H9 (cell line): ENCODE data around the gene LENG1. TPM values are rescaled to one million over a fixed set of nuclear protein-coding genes. Genes with fewer than 3 reads are reported as not detected.

ENCODE experiments used
- DNase-seq: peaks from one replicate; pipeline ENCODE4 v3.0.0-alpha.2; 2017
- H2AFZ ChIP-seq: one replicate; pipeline ENCODE4 v1.6.1; 2013; ENCODE audit warnings: mild to moderate bottlenecking, low read length, control low read depth, moderate library complexity
- H2AK5ac ChIP-seq: 2 replicates; pipeline ENCODE4 v1.6.1; 2013; ENCODE audit warnings: low read length, control low read depth, mixed read lengths; ENCODE audit not compliant: insufficient read length
- H2BK120ac ChIP-seq: one replicate; pipeline ENCODE4 v1.6.1; 2013; ENCODE audit warnings: low read depth, mild to moderate bottlenecking, low read length, control low read depth, inconsistent platforms; ENCODE audit not compliant: poor library complexity, severe bottlenecking
- H2BK12ac ChIP-seq: 2 replicates; pipeline ENCODE4 v1.6.1; 2013; ENCODE audit warnings: low read length, control low read depth, mixed read lengths, low read depth; ENCODE audit not compliant: insufficient read length
- H2BK15ac ChIP-seq: 2 replicates; pipeline ENCODE4 v1.6.1; 2013; ENCODE audit warnings: low read depth, low read length, control low read depth
- H2BK20ac ChIP-seq: one replicate; pipeline ENCODE4 v1.6.1; 2013; ENCODE audit warnings: low read depth, mild to moderate bottlenecking, low read length, control low read depth, inconsistent platforms; ENCODE audit not compliant: poor library complexity, severe bottlenecking
- H2BK5ac ChIP-seq: 2 replicates; pipeline ENCODE4 v1.6.1; 2013; ENCODE audit warnings: low read length, control low read depth, mixed read lengths; ENCODE audit not compliant: insufficient read length
- H3K14ac ChIP-seq: 2 replicates; pipeline ENCODE4 v1.6.1; 2013; ENCODE audit warnings: low read length, control low read depth; ENCODE audit not compliant: insufficient read depth
- H3K18ac ChIP-seq: 2 replicates; pipeline ENCODE4 v1.6.1; 2013; ENCODE audit warnings: low read depth, mild to moderate bottlenecking, mixed read lengths, low read length, control low read depth; ENCODE audit not compliant: insufficient read length
- H3K23ac ChIP-seq: 2 replicates; pipeline ENCODE4 v1.6.1; 2013; ENCODE audit warnings: low read length, control low read depth, mixed read lengths, low read depth; ENCODE audit not compliant: insufficient read length
- H3K23me2 ChIP-seq: 2 replicates; pipeline ENCODE4 v1.6.1; 2013; ENCODE audit warnings: low read depth, mild to moderate bottlenecking, mixed read lengths, low read length, control low read depth; ENCODE audit not compliant: insufficient read length, poor library complexity, severe bottlenecking
- H3K27ac ChIP-seq: 2 replicates; pipeline ENCODE4 v1.5.1; 2013; ENCODE audit warnings: low read length, control low read depth, mixed read lengths, low read depth; ENCODE audit not compliant: insufficient read length
- H3K27me3 ChIP-seq: 2 replicates; pipeline ENCODE4 v1.6.1; 2013; ENCODE audit warnings: low read length, control low read depth, inconsistent platforms; ENCODE audit not compliant: insufficient read depth
- H3K4ac ChIP-seq: 2 replicates; pipeline ENCODE4 v1.6.1; 2013; ENCODE audit warnings: low read depth, mild to moderate bottlenecking, control low read depth, inconsistent platforms, low read length, moderate library complexity
- H3K4me1 ChIP-seq: 2 replicates; pipeline ENCODE4 v1.6.1; 2013; ENCODE audit warnings: low read length, control low read depth, inconsistent platforms; ENCODE audit not compliant: insufficient read depth
- H3K4me2 ChIP-seq: 2 replicates; pipeline ENCODE4 v1.6.1; 2013; ENCODE audit warnings: low read length, control low read depth, mixed read lengths; ENCODE audit not compliant: insufficient read length, insufficient read depth
- H3K56ac ChIP-seq: 2 replicates; pipeline ENCODE4 v1.6.1; 2013; ENCODE audit warnings: low read depth, mild to moderate bottlenecking, mixed read lengths, low read length, control low read depth; ENCODE audit not compliant: insufficient read length
- H3K79me1 ChIP-seq: 2 replicates; pipeline ENCODE4 v1.6.1; 2013; ENCODE audit warnings: low read depth, mild to moderate bottlenecking, moderate library complexity, low read length, control low read depth, inconsistent platforms; ENCODE audit not compliant: insufficient read depth, poor library complexity, severe bottlenecking
- H3K79me2 ChIP-seq: 2 replicates; pipeline ENCODE4 v1.6.1; 2013; ENCODE audit warnings: low read length, control low read depth, inconsistent platforms; ENCODE audit not compliant: insufficient read depth
- H3K9ac ChIP-seq: 2 replicates; pipeline ENCODE4 v1.6.1; 2013; ENCODE audit warnings: low read length, control low read depth, mixed read lengths; ENCODE audit not compliant: insufficient read length; ENCODE audit errors: extremely low read depth
- H3K9me3 ChIP-seq: one replicate; pipeline ENCODE4 v1.6.1; 2013; ENCODE audit warnings: low read depth, low read length, inconsistent platforms; ENCODE audit not compliant: control insufficient read depth
- H3T11ph ChIP-seq: one replicate; pipeline ENCODE4 v1.6.1; 2013; ENCODE audit warnings: mild to moderate bottlenecking, low read length, control low read depth, inconsistent platforms
- H4K20me1 ChIP-seq: one replicate; pipeline ENCODE4 v1.6.1; 2013; ENCODE audit not compliant: control insufficient read depth, insufficient read length, insufficient read depth
- H4K5ac ChIP-seq: 2 replicates; pipeline ENCODE4 v1.6.1; 2013; ENCODE audit warnings: low read depth, mild to moderate bottlenecking, mixed read lengths, low read length, control low read depth; ENCODE audit not compliant: insufficient read length
- H4K8ac ChIP-seq: replicated peaks from 2 replicates; pipeline ENCODE4 v1.6.1; 2013; ENCODE audit warnings: low read length, control low read depth, mixed read lengths, low read depth; ENCODE audit not compliant: insufficient read length
- H4K91ac ChIP-seq: 2 replicates; pipeline ENCODE4 v1.6.1; 2013; ENCODE audit warnings: low read depth, mild to moderate bottlenecking, moderate library complexity, mixed read lengths, low read length, control low read depth; ENCODE audit not compliant: insufficient read length
- H3K27ac Mint-ChIP-seq, 3 experiments: 2 replicates in 2 of 3; 3 replicates in 1 of 3; pipeline ENCODE4 v1.8.0; 2020 to 2021; ENCODE audit warnings: mixed read lengths in 3 of 3, mild to moderate bottlenecking in 1 of 3, moderate library complexity in 1 of 3
- H3K27me3 Mint-ChIP-seq: 2 replicates; pipeline ENCODE4 v1.8.0; 2021; ENCODE audit warnings: low read depth, mild to moderate bottlenecking, moderate library complexity, mixed read lengths
- H3K36me3 Mint-ChIP-seq, 3 experiments: 2 replicates in 2 of 3; 3 replicates in 1 of 3; pipeline ENCODE4 v1.8.0; 2020 to 2021; ENCODE audit warnings: low read depth in 3 of 3, mixed read lengths in 3 of 3; ENCODE audit not compliant: insufficient read depth in 1 of 3
- H3K4me1 Mint-ChIP-seq, 2 experiments: 2 replicates each; pipeline ENCODE4 v1.8.0; 2020; ENCODE audit warnings: mixed read lengths in 2 of 2
- H3K4me3 Mint-ChIP-seq, 2 experiments: 2 replicates in 1 of 2; 3 replicates in 1 of 2; pipeline ENCODE4 v1.8.0; 2020 to 2021; ENCODE audit warnings: mild to moderate bottlenecking in 2 of 2, mixed read lengths in 2 of 2, moderate library complexity in 1 of 2
- H3K9me3 Mint-ChIP-seq, 2 experiments: 2 replicates in 1 of 2; 3 replicates in 1 of 2; pipeline ENCODE4 v1.8.0; 2020; ENCODE audit warnings: mild to moderate bottlenecking in 2 of 2, mixed read lengths in 2 of 2, moderate library complexity in 1 of 2
- CTCF ChIP-seq: fragments of 200-600 bp; sonication (generic); conservative IDR thresholded peaks from 3 replicates; pipeline ENCODE4 v1.8.0; 2021; ENCODE audit warnings: antibody characterized with exemption, mild to moderate bottlenecking
- whole genome bisulfite sequencing: extraction: QIAGEN DNeasy Blood & Tissue Kit; methylation state at CpG from one replicate; pipeline ENCODE4 v1.1.7; 2013; ENCODE audit warnings: missing lambda C conversion rate, low lambda C conversion rate, mixed read lengths; ENCODE audit not compliant: insufficient read length; ENCODE audit errors: extremely low coverage; 5-methylcytosine and 5-hydroxymethylcytosine counted together
- total RNA-seq: library from RNA; stranded (reverse); gene quantifications from 2 replicates; pipeline ENCODE4 v1.2.1, GENCODE V29; 2021

Gene LENG1
- total RNA-seq, 1 experiment from 2014 or later = 7.1 TPM

GRCh38 chr19:54106716-54107115, 52.8 kb downstream of the LENG1 start:
- no peak overlapping the region for H3K14ac ChIP-seq
- H3K27me3 Mint-ChIP-seq = no peaks in the 10 kb centered on the region; the same call in 1 of the 2 replicates
- H2AFZ ChIP-seq = no peak overlapping the region
- no peak overlapping the region for H3K27ac ChIP-seq
- no peak overlapping the region for H4K8ac ChIP-seq
- H3K9me3 Mint-ChIP-seq = peaks cover 0 to 2% of the 10 kb centered on the region in 2 experiments; a peak in 3 of 5 replicates
- H2BK5ac ChIP-seq = no peak overlapping the region
- no peak overlapping the region for H4K91ac ChIP-seq
- H2BK120ac ChIP-seq = no peak overlapping the region
- no peak overlapping the region for H3K27ac Mint-ChIP-seq
- no peak overlapping the region for H3K56ac ChIP-seq
- H3K4ac ChIP-seq = no peak overlapping the region
- DNase-seq = no peak
- no peak for TF ChIP-seq CTCF
- H3K9me3 ChIP-seq = no peaks in the 10 kb centered on the region
- peaks cover 1% of the 10 kb centered on the region; the same call in 1 of the 2 replicates for H3K79me2 ChIP-seq
- no peak overlapping the region for H3K18ac ChIP-seq
- peaks cover 4% of the 10 kb centered on the region for H3K79me1 ChIP-seq
- no peak overlapping the region for H3K4me3 Mint-ChIP-seq
- H3K4me1 ChIP-seq = no peaks in the 10 kb centered on the region
- H3T11ph ChIP-seq = no peak overlapping the region
- no peak overlapping the region for H3K9ac ChIP-seq
- no peak overlapping the region for H2BK12ac ChIP-seq
- no peaks in the 10 kb centered on the region for H4K20me1 ChIP-seq
- H3K36me3 Mint-ChIP-seq = peaks cover 45 to 63% (median 58%) of the 10 kb centered on the region in 3 experiments
- H3K27me3 ChIP-seq = no peaks in the 10 kb centered on the region
- H2BK15ac ChIP-seq = no peak overlapping the region
- no peak overlapping the region for H2BK20ac ChIP-seq
- WGBS = no CpG with 5 or more reads among the region's 15 CpGs
- no peak overlapping the region for H4K5ac ChIP-seq
- peaks cover 2 to 6% of the 10 kb centered on the region in 2 experiments; a peak in 1 of 4 replicates for H3K4me1 Mint-ChIP-seq
- H3K23me2 ChIP-seq = peaks cover 5% of the 10 kb centered on the region
- no peak overlapping the region for H3K23ac ChIP-seq
- H2AK5ac ChIP-seq = no peak overlapping the region
- no peak overlapping the region for H3K4me2 ChIP-seq
